ENCODE results near the gene TRAIP.
"Not testable (repeated sequence)": the region's sequence is repeated elsewhere in the genome, so short reads cannot be mapped to it uniquely, and the experiment has no call there.

The TRAIP gene

GRCh38 chr3:49791571-49791970 is 64.8 kb downstream of the TRAIP start:
- DNase-seq (ENCODE audit: low spot score): peak; percentile 2

- no peak for DNase-seq (ENCODE audit: low spot score)
These were observed 65.5 kb downstream of the TRAIP start for GRCh38 chr3:49790626-49791411.

GRCh38 chr3:49788056-49788455 is 68.3 kb downstream of the TRAIP start:
- no peak for DNase-seq (ENCODE audit: low spot score)

GRCh38 chr3:49787536-49787935 is 68.8 kb downstream of the TRAIP start:
- no peak for DNase-seq (ENCODE audit: low spot score)

- no peak for DNase-seq (ENCODE audit: low spot score)
These were observed 69.2 kb downstream of the TRAIP start for GRCh38 chr3:49787182-49787464.

GRCh38 chr3:49786357-49787181 is 69.8 kb downstream of the TRAIP start, which contains the start of gene IP6K1:
Gene IP6K1 (minus strand): TSS chr3:49786542. CDS start chr3:49748040, 38,502 bp downstream.
- DNase-seq (ENCODE audit: low spot score): peak; percentile 100

GRCh38 chr3:49785565-49786356 is 70.6 kb downstream of the TRAIP start:
- DNase-seq (ENCODE audit: low spot score): peak; percentile 62

- not testable (repeated sequence) for DNase-seq (ENCODE audit: low spot score)
These were observed 74.1 kb downstream of the TRAIP start for GRCh38 chr3:49782277-49782676.

GRCh38 chr3:49781415-49782199 is 74.8 kb downstream of the TRAIP start:
- no peak for DNase-seq (ENCODE audit: low spot score)

- not testable (repeated sequence) for DNase-seq (ENCODE audit: low spot score)
These were observed 75.4 kb downstream of the TRAIP start for GRCh38 chr3:49780975-49781365.

GRCh38 chr3:49780080-49780974 is 76.0 kb downstream of the TRAIP start:
- DNase-seq (ENCODE audit: low spot score): no peak

- no peak for DNase-seq (ENCODE audit: low spot score)
These were observed 76.8 kb downstream of the TRAIP start for GRCh38 chr3:49779358-49780079.

Data from AG20443 (cell line).